DMS53 treated with DMSO at 0.1 percent for 48 hours (cell line): ENCODE results near the gene GPS1.

ENCODE experiments used
- DNase-seq: peaks from one replicate; lab custom pipeline; 2025; ENCODE audit not compliant: unreplicated experiment; lab: John Stamatoyannopoulos, UW

The GPS1 gene

GRCh38 chr17:82056729-82057621, 5.3 kb downstream of the GPS1 start:
- DNase-seq = no peak

- DNase-seq = no peak
Observed at GRCh38 chr17:82058230-82058854, 6.6 kb downstream of the GPS1 start.

GRCh38 chr17:82058855-82059249, 7.2 kb downstream of the GPS1 start:
- no peak for DNase-seq

GRCh38 chr17:82059272-82060000, 7.7 kb downstream of the GPS1 start:
- no peak for DNase-seq

GRCh38 chr17:82060001-82060380, 8.3 kb downstream of the GPS1 start:
- no peak for DNase-seq

- DNase-seq = no peak
Observed at GRCh38 chr17:82060614-82061013, 8.9 kb downstream of the GPS1 start.

GRCh38 chr17:82061047-82061925, 9.6 kb downstream of the GPS1 start:
- no peak for DNase-seq

- no peak for DNase-seq
Observed at GRCh38 chr17:82062076-82062983, 10.6 kb downstream of the GPS1 start.

- no peak for DNase-seq
Observed at GRCh38 chr17:82062984-82063368, 11.3 kb downstream of the GPS1 start.

- no peak for DNase-seq
Observed at GRCh38 chr17:82063424-82064415, 12.0 kb downstream of the GPS1 start.

GRCh38 chr17:82064433-82065192, 12.9 kb downstream of the GPS1 start:
- peak; percentile 42 for DNase-seq

GRCh38 chr17:82065193-82065637, 13.5 kb downstream of the GPS1 start:
- DNase-seq = no peak

GRCh38 chr17:82065638-82066303, 14.1 kb downstream of the GPS1 start, which contains the start of gene DUS1L:
TSS of gene DUS1L (minus strand) at chr17:82065804. CDS start at chr17:82065059, 745 bp downstream.
- DNase-seq = peak; percentile 15

- no peak for DNase-seq
Observed at GRCh38 chr17:82070611-82071010, 18.9 kb downstream of the GPS1 start.

GRCh38 chr17:82072827-82073226, 21.1 kb downstream of the GPS1 start:
- DNase-seq = no peak

- DNase-seq = no peak
Observed at GRCh38 chr17:82073446-82073845, 21.7 kb downstream of the GPS1 start.
